CD4-positive, alpha-beta T cell treated with Interleukin-21 for 1 hour (primary cell): ENCODE measurements around the gene RALA.

Experiments
- DNase-seq: peaks from one replicate; pipeline ENCODE4 v3.0.0-alpha.2; 2020

The RALA gene, protein sequence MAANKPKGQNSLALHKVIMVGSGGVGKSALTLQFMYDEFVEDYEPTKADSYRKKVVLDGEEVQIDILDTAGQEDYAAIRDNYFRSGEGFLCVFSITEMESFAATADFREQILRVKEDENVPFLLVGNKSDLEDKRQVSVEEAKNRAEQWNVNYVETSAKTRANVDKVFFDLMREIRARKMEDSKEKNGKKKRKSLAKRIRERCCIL

DNA sequence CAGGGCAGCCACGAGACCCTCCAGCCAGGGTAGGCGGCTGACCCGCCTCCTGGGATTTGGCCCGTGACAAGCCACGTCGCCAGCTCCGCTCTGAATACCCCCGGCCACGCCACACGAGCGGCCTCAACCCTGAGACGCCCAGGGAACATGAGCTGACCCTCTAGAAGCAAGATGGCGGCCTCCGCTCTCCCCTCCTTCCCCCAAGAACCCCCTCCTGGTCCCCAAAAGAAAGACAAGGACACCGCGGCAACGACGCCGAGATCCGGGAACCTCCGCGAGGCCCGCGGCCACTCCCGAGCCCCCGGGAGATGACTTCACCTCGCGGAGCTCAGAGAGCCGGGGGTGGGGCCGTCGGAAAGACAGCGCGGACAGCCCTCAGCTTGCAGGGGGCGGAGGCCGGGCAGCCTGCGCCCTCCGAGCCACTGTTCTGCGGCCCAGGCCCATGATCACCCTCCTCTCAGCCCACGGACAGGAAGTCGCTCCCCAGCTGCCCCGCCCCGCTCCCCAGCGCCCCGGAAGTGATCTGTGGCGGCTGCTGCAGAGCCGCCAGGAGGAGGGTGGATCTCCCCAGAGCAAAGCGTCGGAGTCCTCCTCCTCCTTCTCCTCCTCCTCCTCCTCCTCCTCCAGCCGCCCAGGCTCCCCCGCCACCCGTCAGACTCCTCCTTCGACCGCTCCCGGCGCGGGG is at the start of gene RALA:
RALA (plus strand) TSS at position 526 of the 685 bp plus-strand sequence. CDS start 63,096 bp downstream, outside the sequence.
- DNase-seq = peak; percentile 91

DNA sequence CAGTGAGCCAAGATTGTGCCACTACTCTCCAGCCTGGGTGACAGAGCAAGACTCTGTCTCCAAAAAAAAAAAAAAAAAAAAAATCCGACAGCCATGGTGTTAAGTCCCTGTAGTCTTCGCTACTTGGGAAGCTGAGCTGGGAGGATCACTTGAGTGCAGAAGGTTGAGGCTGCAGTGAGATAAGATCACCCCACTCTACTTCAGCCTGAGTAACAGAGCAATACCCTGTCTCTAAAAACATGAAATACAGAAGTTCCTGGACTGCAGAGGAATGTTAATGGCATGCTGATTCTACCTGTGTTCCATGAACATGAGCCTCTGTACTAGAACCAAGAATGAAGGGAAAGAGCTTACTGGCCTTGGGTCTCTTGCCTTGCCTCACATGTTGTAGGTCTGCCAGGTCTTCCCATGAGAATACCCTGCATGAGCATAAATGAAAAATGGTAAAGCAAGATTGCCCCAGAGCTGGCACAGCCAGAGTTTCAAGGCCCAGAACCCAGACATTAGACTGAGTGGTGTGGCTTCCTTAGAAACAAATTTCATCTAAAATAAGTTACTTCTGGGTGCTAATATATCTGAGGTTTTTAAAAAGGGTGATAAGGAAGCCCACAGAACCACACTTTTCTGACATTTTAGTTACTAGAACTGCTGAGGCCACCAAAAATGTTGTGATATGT is 48.6 kb upstream of the RALA start:
- DNase-seq = no peak

DNA sequence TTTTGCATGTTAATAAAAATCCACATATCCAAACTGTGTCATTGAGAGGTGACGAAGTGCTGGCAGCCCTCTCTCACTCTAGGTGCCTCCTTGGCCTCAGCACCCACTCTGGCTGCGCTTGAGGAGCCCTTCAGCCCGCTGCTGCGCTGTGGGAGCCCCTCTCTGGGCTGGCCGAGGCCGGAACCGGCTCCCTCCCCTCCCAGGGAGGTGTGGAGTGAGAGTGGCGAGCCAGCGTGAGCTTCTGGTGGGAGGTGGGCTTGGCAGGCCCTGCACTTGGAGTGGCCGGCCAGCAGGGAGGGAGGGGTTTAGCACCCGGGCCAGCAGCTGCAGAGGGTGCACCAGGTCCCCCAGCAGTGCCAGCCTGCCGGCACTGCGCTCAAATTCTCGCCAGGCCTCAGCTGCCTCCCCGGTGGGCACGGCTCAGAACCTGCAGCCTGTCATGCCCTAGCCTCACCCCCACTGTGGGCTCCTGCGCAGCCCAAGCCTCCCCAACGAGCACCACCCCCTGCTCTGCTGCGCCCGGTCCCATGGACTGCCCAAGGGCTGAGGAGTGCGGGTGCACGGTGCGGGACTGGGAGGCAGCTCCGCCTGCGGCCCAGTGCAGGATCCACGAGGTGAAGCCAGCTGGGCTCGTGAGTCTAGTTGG is 46.0 kb upstream of the RALA start:
- DNase-seq = no peak

DNA sequence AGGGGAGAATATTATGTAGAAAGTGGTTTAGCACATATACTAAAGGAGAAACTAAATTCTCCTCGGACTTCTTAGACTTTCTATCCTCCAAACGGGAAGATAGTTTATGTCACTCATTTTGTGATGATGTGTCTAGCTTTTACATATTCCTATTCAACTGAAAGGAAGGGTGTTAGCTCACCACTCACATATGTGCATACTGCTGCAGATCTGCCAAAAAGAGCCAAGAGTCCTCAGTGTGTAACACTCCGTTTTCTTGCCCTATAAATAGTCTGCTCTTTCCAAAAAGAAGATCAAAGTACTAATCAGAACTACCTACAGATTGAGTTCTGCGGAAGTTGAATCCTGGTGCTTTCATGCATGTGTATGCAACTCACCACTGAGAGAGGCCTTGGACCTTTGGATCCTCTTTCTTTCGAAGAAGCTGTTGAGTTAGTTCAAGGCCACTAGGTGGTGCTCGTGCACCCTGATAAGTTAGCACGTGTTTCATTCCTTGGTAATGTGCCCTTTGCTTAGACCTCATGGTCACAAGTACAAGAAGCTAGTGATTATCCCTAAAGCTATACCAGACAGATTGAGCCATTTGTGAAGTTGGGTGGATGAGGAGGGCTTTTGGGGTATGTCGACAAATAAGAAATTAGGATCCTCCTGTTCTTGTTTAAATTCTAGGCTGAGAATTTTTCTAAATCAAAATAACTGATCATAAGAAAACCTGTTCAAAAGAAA is 43.1 kb upstream of the RALA start:
- peak; percentile 81 for DNase-seq

DNA sequence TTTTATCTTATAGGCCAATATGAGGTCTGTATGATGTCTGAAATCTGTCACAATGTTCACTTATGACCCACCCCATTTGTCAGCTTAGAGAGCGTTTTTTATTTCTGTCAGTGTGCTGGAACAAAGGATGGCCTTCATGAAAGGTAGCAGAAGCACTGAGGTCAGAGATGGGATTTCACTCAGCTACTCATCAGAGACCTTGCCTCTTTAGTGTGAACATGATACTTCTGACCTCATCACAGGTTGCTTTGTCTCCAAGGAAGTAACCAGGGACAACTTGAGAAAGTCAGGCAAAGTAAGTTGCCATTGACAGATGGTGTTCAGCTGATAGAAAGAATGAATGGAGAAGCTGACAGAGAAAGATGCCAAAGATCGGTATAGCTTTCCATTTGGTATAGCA is 40.8 kb upstream of the RALA start:
- DNase-seq = no peak

DNA sequence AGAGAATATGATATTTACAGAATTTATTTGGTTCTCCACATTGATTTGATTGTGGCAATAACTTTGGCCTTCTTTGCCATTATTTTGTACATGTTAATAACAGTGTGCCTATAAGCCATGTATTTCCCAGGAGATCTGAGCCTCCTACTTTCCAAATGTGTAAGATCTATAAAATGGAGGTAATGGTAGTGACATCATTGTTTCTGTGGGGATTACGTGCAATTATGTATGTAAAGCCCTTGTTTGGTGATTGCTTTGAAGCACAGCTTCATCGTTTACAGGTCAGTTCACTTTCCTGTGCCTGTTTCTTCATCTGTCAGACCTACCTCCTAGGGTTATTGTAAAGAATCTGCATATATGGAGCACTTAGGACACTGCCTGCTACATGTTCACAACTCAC is 39.8 kb upstream of the RALA start:
- no peak for DNase-seq

DNA sequence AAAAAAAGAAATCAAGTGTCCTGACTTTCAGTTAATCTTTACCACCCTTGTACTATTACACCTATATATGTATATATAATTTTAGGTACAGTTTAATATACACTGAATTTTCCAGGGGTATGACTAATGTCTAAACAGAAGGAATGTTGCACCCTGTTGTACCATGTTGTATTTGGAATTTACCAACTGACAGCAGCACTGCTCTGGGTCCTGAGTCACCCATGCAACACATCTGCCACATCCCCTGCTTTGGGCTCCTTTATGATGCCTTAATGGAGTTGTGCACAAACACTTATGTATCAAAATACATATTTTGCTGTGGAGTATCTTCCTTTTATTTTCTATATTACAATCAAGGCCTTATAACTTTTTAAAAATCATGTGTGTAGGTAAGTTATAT is 36.0 kb upstream of the RALA start:
- DNase-seq = no peak

DNA sequence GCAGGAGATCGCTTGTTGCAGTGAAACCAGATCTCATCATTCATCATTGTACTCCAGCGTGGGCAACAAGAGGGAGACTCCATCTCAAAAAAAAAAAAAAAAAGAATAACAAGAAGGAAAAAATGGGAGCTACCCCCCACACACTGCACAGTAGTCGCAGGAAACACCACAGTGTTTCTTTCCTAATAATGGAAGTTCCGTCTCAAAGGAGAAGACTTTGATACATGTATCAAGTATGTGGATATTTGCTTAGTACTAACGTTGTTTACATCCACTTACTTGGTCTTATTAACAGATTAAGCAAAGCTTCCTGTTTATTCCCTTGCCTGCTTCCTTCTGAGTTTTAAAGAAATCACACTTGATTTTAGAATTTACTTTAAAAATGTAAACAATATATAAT is 35.0 kb upstream of the RALA start:
- no peak for DNase-seq

DNA sequence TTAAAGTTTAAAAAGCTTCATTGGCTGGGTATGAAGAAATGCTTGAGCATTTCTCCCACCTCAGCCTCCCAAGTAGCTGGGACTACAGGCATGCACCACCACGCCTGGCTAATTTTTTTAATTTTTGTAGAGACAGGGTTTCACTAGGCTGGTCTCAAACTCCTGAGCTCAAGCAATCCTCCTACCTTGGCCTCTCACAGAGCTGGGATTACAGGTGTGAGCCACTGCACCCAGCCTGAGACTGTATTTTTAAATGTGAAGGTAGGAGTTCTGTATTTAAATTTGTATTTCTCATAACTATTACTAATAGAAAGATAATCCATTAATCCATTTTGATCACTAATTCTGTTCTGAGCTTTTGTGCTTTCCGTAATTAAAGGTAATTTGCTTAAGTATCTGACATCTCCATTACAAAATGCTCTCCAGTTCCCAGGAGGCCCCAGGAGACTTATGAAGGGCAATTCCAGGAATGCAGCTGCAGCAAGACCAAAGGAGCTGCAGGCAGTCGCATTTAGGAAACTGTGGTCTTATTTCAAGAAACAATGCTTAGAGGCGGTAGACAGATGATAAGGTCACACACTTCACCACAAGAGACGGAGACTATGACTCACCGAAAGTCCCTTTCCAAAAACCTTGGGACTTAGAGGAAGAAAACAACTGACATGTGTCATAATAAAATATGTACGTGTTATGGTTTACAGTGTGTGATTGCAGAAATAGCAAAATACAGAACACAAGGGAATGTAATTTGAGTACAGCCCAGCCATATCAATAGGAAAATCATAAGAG is 33.9 kb upstream of the RALA start:
- DNase-seq = peak; percentile 73

DNA sequence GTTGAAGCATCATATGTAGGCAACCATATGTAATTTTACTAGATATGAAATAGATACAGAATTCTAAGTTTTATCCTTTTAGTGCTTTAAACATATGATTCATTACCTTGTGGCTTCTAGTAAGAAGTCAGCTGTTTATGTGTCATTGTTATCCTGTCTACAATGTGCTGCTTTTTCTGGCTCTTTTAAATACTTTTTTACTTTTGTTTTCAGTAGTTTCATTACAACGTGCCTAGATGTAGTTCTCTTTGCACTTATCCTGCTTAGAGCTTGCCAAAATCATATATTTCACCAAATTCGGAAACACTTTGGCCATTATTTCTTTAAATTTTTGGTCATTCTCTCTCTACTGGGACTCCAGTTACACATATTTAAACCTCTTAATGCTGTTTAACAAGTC is 30.8 kb upstream of the RALA start:
- no peak for DNase-seq

DNA sequence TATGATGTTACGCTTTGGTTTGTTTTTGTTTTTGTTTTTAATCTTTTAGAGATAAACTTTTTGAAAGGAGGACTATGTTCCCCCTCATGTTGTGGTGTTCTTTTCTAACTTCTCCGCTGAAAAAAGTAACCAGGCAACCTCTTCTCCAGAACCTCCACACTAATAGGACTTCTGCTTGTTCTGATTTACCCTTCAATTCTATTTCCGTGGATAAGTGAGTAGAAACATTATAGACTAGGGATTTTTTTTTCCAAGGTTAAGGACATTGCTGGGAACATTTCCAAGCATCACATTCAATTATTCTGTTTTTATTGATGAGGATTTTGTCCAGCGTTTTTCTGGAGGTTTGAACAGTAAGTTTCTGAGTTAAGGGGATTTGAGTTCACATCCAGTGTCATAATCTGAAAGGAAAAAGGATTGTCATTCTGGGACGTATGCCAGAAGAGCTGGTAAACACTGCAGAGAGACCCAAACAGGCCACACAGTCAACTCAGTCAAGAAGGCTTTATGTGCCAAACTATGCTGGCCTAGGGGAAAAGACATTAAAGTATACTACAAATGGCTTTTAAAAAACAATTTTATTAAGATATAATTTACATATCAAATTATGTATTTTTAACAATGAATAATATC is 28.3 kb upstream of the RALA start:
- DNase-seq = no peak

DNA sequence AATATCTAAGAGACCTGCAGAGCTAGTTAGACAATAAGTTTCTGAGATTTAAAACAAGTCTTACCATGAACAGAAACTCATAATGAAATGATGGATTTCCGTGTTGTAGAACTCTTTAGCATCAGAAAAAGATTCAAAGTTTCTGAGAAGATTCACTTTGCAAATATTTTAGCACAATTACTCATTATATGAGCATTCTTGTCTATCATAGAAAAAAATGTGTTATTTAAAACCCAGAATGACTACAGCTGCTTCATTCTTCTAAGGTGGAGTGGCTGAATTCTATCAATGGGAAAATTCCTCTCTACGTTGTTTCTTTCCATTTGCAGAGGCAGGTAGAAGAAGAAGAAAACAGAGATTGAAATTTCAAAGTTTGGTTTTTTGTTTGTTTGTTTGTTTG is 21.0 kb upstream of the RALA start:
- DNase-seq = no peak

DNA sequence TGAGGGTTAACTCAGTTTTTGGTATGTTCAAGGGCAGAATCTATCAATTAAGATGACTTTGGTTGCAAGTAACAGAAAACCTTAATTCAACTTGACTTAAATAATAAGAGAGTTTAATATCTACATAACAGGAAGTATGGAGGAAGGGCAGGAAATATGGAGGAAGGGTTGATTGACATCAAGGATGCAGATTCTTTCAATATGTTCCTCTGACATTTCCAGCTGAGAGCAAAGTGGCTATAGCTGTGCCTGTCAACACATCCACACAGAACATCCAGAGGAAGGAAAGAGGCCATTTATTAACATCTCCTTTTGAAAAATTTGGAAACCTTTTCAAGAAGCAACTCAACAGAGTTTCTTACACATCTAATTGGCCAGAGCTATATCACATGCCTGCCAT is 19.4 kb upstream of the RALA start:
- DNase-seq = no peak

DNA sequence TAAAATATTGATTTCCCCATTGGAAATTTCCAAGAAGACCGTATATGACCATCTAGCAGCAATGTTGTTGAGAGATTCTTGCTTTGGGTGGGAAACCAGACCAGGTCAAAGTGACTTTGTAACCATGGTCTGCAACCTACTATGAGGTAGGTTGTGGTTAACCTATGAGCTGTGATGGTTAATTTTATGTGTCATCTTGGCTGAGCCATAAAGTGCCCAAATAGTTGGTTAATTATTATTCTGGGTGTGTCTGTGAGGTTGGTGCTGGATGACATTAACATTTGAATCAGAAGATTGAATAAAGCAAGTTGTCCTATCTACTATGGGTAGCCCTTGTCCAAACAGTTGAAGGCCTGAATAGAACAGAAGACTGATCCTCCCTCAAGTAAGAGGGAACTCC is 18.3 kb upstream of the RALA start:
- no peak for DNase-seq

DNA sequence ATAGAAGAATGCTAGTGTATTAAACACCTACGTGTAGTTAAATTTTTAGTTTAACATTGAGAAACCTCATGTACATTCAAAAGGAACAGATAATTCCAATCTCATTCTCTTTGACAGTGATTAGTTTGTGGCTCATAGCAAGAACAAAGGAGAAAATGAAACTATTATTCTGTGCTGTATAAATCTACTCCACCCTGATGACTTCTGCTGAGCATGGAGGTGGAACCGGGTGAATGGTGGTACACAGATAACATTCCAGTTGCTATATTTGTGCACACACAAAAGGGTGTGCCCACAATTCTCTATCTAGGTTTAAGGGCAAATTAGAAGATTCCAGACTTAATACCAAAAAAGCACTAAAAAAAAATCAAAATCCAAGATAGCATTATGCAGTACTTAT is 17.0 kb upstream of the RALA start:
- no peak for DNase-seq

DNA sequence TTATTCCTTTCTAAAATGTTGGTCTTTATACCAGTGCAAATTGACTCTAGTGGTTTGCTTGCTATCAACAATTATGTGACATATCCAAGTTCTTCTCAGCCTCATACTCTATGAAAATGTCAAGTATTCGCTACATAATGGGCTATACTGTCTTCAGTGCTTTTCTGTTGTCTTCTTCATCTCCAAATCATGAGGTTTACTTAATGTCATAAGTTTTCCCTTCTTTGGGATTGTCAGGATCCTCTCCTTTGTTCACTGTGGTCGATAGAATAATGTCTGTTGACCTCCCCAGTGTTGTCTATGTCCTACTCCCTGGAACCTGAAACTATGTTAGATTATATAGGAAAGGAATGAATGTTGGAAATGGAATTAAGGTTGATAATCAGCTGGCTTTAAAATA is 16.4 kb upstream of the RALA start:
- DNase-seq = no peak

DNA sequence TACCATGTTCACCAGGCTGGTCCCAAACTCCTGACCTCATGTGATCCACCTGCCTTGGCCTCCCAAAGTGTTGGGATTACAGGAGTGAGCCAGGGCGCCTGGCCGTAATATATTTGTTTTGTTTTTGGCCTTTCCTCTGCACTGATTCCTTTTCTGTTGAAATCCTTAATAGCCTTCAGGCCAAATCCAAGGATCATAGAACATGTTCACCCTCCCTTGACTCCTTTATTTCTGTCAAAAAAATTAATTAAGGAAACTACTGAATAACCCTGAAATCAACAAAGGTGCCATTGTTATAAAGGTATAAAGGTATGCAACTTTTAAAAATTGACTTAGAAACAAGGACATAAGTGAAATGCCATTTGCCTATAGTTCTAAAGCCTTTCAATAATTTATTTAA is 15.5 kb upstream of the RALA start:
- DNase-seq = no peak

DNA sequence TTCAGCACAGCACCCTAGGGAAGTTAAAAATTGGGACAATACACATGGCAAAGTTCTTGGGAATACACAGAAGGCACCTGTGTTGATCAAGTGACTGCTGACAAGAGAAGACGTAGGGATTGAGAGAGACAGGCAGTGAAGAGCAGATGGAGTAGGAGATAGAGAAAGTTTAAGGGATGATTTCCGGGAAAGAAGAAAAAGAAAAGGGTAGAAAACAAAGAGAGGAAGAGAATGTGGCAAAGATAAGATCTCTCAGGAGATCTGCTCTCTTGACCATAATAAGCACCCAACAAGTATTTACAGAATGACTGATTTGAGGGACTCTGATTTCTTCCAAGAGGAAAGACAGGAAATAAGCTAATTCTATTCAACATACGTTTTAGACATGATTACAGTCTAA is 15.1 kb upstream of the RALA start:
- DNase-seq = no peak

DNA sequence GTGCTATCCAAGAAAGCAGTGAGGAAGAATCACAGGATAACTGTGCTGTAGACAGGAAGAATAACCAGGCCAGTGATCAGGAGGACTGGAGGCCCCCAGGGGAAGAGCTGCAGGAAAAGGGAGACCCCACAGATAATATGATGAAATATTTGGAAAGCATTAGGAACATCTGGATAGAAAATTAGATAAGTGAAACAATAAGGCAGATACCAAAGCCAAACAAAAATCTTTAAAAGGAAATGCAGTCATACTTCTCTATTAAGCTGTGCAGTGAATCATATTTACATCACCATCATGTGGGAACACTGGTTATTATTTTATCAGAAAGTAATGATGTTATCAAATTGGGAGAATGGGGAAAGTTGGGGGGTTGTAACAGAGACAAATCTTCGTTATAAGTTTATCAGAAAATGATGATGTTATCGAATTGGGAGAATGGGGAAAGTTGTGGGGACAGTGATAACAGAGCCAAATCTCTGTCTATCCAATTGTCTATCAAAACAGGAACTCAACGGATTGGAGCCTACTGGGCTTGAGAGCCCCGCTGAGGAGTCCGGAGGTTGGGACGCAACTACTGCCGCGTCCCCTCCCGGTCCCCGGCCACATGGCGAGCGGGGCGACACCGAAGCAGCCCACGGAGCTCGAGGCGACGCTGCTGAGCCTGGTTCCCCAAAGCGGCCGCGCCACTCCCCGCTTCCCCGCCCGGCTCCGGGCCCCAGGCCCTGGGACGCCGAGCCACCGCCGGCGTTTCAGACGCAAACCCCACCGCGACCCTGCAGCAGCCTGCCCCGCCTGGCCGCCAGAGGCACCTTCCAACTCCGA is 14.0 kb upstream of the RALA start:
- no peak for DNase-seq

DNA sequence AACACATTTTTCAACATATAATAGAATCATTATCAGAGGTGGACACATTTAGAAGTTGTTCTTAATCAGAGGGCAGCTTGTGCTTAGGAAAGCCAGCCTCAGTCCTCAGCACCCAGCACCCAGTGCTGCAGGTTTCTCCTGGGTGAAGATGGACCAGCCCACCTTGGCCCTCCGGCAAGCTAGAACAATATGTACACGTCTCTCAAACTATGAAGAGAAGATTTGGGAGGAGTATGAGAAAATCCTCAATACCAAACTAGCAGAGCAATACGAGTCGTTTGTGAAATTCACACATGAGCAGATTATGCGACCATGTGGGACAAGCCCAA is 13.5 kb upstream of the RALA start:
- DNase-seq = no peak

DNA sequence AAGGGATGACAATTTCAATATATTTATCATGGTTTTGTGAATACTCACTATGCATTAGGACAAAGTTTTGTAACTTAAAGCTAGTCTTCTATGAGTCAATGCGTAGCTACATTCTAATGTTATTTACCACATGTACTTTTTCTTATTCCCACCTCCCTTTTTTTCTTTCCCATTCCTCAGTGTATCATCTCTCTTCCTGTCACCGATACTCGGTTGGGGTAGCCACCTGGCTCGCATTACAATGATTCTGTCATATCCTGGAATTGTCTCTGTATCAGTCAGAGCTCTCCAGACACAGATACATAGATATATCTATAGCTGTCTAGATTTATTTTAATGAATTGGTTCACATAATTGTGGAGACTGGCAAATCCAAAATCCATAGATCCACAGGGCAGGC is 9.8 kb upstream of the RALA start:
- no peak for DNase-seq
